Hepatocyte (in vitro differentiated cells): ENCODE results near the gene VOPP1. TPM values are rescaled to one million over a fixed set of nuclear protein-coding genes. Genes with fewer than 3 reads are reported as not detected.
"Not testable (repeated sequence)": the region's sequence is repeated elsewhere in the genome, so short reads cannot be mapped to it uniquely, and the experiment has no call there.

ENCODE experiments used
- DNase-seq: peaks from one replicate; pipeline ENCODE4 v3.0.0-alpha.2; 2016; ENCODE audit warnings: low spot score
- H2AFZ ChIP-seq: fragments of 200-600 bp; sonication (generic); 2 replicates; pipeline ENCODE4 v1.6.0; 2016; ENCODE audit warnings: antibody characterized with exemption, mild to moderate bottlenecking
- H3K27ac ChIP-seq: fragments of 200-600 bp; sonication (generic); 2 replicates; pipeline ENCODE4 v1.5.1; 2016; ENCODE audit warnings: mild to moderate bottlenecking
- H3K27me3 ChIP-seq: fragments of 200-600 bp; sonication (generic); 2 replicates; pipeline ENCODE4 v1.6.1; 2016
- H3K36me3 ChIP-seq: fragments of 200-600 bp; sonication (generic); replicated peaks from 2 replicates; pipeline ENCODE4 v1.5.1; 2016; ENCODE audit warnings: low read depth; ENCODE audit not compliant: insufficient read depth
- H3K4me1 ChIP-seq: fragments of 200-600 bp; sonication (generic); 2 replicates; pipeline ENCODE4 v1.5.1; 2016; ENCODE audit warnings: mild to moderate bottlenecking, moderate library complexity; ENCODE audit not compliant: insufficient read depth
- H3K4me2 ChIP-seq: fragments of 200-600 bp; sonication (generic); 2 replicates; pipeline ENCODE4 v1.6.0; 2016
- H3K4me3 ChIP-seq: fragments of 200-600 bp; sonication (generic); 2 replicates; pipeline ENCODE4 v1.5.1; 2016; ENCODE audit warnings: mild to moderate bottlenecking
- H3K79me2 ChIP-seq: fragments of 200-600 bp; sonication (generic); 2 replicates; pipeline ENCODE4 v1.6.0; 2017; ENCODE audit warnings: mild to moderate bottlenecking
- H3K9me2 ChIP-seq: fragments of 200-600 bp; sonication (generic); replicated peaks from 2 replicates; pipeline ENCODE4 v1.6.0; 2017; ENCODE audit warnings: mild to moderate bottlenecking; ENCODE audit not compliant: insufficient read depth
- H3K9me3 ChIP-seq: fragments of 200-600 bp; sonication (generic); 2 replicates; pipeline ENCODE4 v1.5.1; 2016; ENCODE audit warnings: low read depth, mild to moderate bottlenecking
- H4K20me1 ChIP-seq: fragments of 200-600 bp; sonication (generic); 2 replicates; pipeline ENCODE4 v1.6.0; 2016; ENCODE audit warnings: mild to moderate bottlenecking; ENCODE audit not compliant: insufficient read depth, poor library complexity, severe bottlenecking
- CTCF ChIP-seq: fragments of 200-600 bp; sonication (generic); IDR thresholded peaks from 2 replicates; pipeline ENCODE4 v1.5.1; 2016; ENCODE audit warnings: antibody characterized with exemption, mild to moderate bottlenecking; ENCODE audit not compliant: poor library complexity
- EZH2 ChIP-seq: fragments of 200-600 bp; sonication (generic); IDR thresholded peaks from 2 replicates; pipeline ENCODE4 v1.6.1; 2016; ENCODE audit warnings: antibody characterized with exemption, mild to moderate bottlenecking, borderline replicate concordance
- EZH2phosphoT487 ChIP-seq: fragments of 200-600 bp; sonication (generic); IDR thresholded peaks from one replicate; pipeline ENCODE4 v1.6.1; 2018; ENCODE audit warnings: antibody characterized with exemption, mild to moderate bottlenecking, low read depth, moderate library complexity; ENCODE audit not compliant: unreplicated experiment, severe bottlenecking
- whole genome bisulfite sequencing: methylation state at CpG from one replicate; pipeline ENCODE4 v1.1.6; 2016; ENCODE audit warnings: low lambda C conversion rate; ENCODE audit errors: missing lambda C conversion rate; 5-methylcytosine and 5-hydroxymethylcytosine counted together
- polyA plus RNA-seq: library from polyadenylated mRNA; unstranded; fragments of >200 nt; fragmentation: Nextera tagmentation; extraction: Ambion mirVana; gene quantifications from 2 replicates; pipeline ENCODE4 v1.2.1, GENCODE V29; 2016
- total RNA-seq: library from RNA; depleted of rRNA; stranded (reverse); fragments of >200 nt; gene quantifications from 2 replicates; pipeline ENCODE4 v1.2.3, GENCODE V29; 2014

Gene VOPP1
- total and polyA plus RNA-seq, 2 experiments from 2014 or later = 6.5 to 25.3 TPM

GRCh38 chr7:55512635-55513191, 59.6 kb downstream of the VOPP1 start:
- Histone ChIP-seq H3K36me3 (no peaks in the 10 kb centered on the region), H3K27ac (no peak overlapping the region), H3K9me2 (no peaks in the 10 kb centered on the region), H4K20me1 (no peaks in the 10 kb centered on the region), H3K79me2 (no peaks in the 10 kb centered on the region), H3K27me3 (no peaks in the 10 kb centered on the region), H3K9me3 (no peaks in the 10 kb centered on the region), H3K4me1 (no peaks in the 10 kb centered on the region), H3K4me2 (no peak overlapping the region), H2AFZ (no peak overlapping the region), H3K4me3 (no peak overlapping the region)
- no peak for TF ChIP-seq EZH2phosphoT487
- no peak for TF ChIP-seq EZH2
- no peak for TF ChIP-seq CTCF
- DNase-seq = no peak
- WGBS = 89% methylated on average over 10 of the region's 10 CpGs

DNA sequence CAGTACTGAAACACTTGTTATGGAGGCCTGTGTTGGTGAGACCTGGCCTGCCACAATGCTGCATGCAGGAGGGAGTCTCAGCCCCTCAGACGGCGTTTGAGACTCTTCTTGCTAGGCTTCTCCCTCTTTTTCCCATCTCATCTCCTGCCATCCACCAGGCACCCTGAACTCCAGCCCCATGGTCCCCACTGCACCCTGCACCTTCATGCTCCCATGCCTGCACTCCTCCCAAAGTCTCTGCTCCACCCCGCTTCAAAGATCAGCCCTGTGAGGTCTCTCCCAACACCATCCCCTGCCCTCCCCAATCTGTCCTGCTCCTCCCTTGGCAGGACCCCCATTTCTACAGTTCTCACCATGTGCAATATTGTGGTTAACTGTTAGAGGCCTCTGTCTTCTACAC, 61.7 kb downstream of the VOPP1 start:
- WGBS = 100% methylated on average over 3 of the region's 3 CpGs
- no peak for TF ChIP-seq EZH2
- no peak for TF ChIP-seq EZH2phosphoT487
- no peak for TF ChIP-seq CTCF
- DNase-seq = no peak
- Histone ChIP-seq H3K4me1 (no peaks in the 10 kb centered on the region), H3K4me2 (no peak overlapping the region), H3K36me3 (no peaks in the 10 kb centered on the region), H4K20me1 (no peaks in the 10 kb centered on the region), H3K9me3 (no peaks in the 10 kb centered on the region), H3K9me2 (no peaks in the 10 kb centered on the region), H3K4me3 (no peak overlapping the region), H3K79me2 (no peaks in the 10 kb centered on the region), H3K27me3 (no peaks in the 10 kb centered on the region), H2AFZ (no peak overlapping the region), H3K27ac (no peak overlapping the region)

DNA sequence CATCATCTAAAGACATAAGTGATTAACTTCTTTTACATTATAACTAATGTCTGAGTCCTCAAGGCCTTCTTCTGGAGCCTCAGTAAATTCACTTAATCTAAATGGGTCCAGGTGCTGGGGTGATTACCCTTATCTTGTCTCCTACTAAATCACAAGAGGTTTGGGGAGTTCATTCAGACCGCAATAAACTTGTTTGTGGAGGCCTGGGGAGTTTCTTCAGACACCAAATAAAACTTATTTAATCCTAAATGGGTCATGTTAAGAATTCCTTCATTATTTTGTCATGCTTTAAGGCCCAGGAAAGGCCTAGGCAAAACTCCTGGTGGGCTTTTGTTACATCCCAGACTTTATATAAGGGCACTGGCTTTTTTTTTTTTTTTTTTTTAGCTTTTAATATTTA, 62.1 kb downstream of the VOPP1 start:
- not testable (repeated sequence) for H3K36me3 ChIP-seq, H3K9me2 ChIP-seq, H2AFZ ChIP-seq, H3K4me1 ChIP-seq, H3K79me2 ChIP-seq, H3K27me3 ChIP-seq, H3K4me2 ChIP-seq, H3K9me3 ChIP-seq, H3K4me3 ChIP-seq, H3K27ac ChIP-seq, H4K20me1 ChIP-seq, DNase-seq
- 31% methylated on average over 1 of the region's 1 CpG for WGBS

GRCh38 chr7:55509322-55509721, 63.0 kb downstream of the VOPP1 start:
- 50% methylated on average over 1 of the region's 1 CpG for WGBS
- Histone ChIP-seq H3K27me3 (no peaks in the 10 kb centered on the region), H3K79me2 (no peaks in the 10 kb centered on the region), H3K9me2 (no peaks in the 10 kb centered on the region), H3K9me3 (no peaks in the 10 kb centered on the region), H3K27ac (no peak overlapping the region), H3K4me1 (no peaks in the 10 kb centered on the region), H3K4me3 (no peak overlapping the region), H2AFZ (no peak overlapping the region), H3K36me3 (no peaks in the 10 kb centered on the region), H4K20me1 (no peaks in the 10 kb centered on the region), H3K4me2 (no peak overlapping the region)
- no peak for TF ChIP-seq EZH2phosphoT487
- TF ChIP-seq CTCF = no peak
- no peak for TF ChIP-seq EZH2
- DNase-seq = no peak
